OCI-LY1 (cell line): ENCODE results near the gene MOSMO.

ENCODE experiments used
- EZH2 ChIP-seq: fragments of 200-600 bp; sonication (generic), shearing (Covaris generic); IDR thresholded peaks from 2 replicates; pipeline ENCODE4 v1.8.0; 2017; ENCODE audit warnings: borderline replicate concordance, mixed run types, mild to moderate bottlenecking, antibody characterized with exemption, low read length, moderate library complexity, mixed read lengths
- TF ChIP-seq, protein P1 (sequence below): fragments of 200-600 bp; sonication (generic), shearing (Covaris generic); IDR thresholded peaks from 2 replicates; pipeline ENCODE4 v1.5.1; 2017; ENCODE audit warnings: mild to moderate bottlenecking, antibody characterized with exemption, low read length, moderate library complexity, mixed read lengths

DNA sequence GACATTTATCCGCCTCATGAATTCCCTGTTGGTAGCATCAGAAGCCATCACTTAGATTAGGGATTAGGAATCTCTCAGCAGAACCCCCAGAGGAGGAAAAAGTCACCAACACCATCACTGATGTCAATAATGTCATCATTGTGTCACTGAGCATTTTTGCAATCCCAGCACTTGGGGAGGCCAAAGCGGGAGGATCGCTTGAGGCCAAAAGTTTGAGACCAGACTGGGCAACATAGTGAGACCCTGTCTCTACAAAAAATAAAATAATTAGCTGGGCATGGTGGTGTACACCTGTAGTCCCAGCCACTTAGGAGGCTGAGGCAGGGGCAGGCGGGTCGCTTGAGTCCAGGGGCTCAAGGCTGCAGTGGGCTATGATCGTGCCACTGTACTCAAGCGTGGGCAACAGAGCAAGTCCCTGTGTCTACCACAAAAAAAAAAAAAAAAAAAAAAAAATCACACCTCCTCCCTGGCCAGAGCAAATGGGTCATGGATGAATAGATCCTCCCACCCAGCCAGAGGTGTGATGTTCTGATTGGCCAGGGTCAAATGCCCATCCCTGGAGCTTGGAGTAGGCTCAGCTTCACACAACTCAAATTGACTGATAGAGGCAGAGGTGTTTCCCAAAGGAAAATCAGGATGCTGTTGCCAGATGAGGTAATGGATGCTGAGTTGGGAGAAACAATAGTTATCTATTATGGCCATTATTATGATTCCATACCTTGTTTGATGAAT, 116.0 kb downstream of the MOSMO start:
- no peak for TF ChIP-seq EZH2
- TF ChIP-seq, protein P1, sequence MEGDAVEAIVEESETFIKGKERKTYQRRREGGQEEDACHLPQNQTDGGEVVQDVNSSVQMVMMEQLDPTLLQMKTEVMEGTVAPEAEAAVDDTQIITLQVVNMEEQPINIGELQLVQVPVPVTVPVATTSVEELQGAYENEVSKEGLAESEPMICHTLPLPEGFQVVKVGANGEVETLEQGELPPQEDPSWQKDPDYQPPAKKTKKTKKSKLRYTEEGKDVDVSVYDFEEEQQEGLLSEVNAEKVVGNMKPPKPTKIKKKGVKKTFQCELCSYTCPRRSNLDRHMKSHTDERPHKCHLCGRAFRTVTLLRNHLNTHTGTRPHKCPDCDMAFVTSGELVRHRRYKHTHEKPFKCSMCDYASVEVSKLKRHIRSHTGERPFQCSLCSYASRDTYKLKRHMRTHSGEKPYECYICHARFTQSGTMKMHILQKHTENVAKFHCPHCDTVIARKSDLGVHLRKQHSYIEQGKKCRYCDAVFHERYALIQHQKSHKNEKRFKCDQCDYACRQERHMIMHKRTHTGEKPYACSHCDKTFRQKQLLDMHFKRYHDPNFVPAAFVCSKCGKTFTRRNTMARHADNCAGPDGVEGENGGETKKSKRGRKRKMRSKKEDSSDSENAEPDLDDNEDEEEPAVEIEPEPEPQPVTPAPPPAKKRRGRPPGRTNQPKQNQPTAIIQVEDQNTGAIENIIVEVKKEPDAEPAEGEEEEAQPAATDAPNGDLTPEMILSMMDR, result no peak
